ENCODE measurements around the gene TBXAS1.

TBXAS1 gene

GRCh38 chr7:139990142-139990535 is 161.1 kb downstream of the TBXAS1 start (continued):
- TF ChIP-seq, protein P1, sequence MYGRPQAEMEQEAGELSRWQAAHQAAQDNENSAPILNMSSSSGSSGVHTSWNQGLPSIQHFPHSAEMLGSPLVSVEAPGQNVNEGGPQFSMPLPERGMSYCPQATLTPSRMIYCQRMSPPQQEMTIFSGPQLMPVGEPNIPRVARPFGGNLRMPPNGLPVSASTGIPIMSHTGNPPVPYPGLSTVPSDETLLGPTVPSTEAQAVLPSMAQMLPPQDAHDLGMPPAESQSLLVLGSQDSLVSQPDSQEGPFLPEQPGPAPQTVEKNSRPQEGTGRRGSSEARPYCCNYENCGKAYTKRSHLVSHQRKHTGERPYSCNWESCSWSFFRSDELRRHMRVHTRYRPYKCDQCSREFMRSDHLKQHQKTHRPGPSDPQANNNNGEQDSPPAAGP (tag by site-specific recombination; IDR thresholded peaks at IDR 0.05): no peak
- TF ChIP-seq HOXD13 (CRISPR knock-in tag; IDR thresholded peaks at IDR 0.05; ENCODE audit: borderline replicate concordance) (no peak), ZNF561 (tag by site-specific recombination; IDR thresholded peaks at IDR 0.05; ENCODE audit: borderline replicate concordance) (no peak), ZFP41 (tag by site-specific recombination; IDR thresholded peaks at IDR 0.05; ENCODE audit: borderline replicate concordance) (no peak), HOXA7 (CRISPR knock-in tag; IDR thresholded peaks at IDR 0.05; ENCODE audit: borderline replicate concordance) (no peak), ZNF624 (tag by site-specific recombination; IDR thresholded peaks at IDR 0.05) (no peak), ZNF660 (tag by site-specific recombination; IDR thresholded peaks at IDR 0.05) (no peak), ZNF121 (tag by site-specific recombination; IDR thresholded peaks at IDR 0.05) (no peak), ZNF280D (tag by site-specific recombination; IDR thresholded peaks at IDR 0.05) (no peak)
- TF ChIP-seq, protein P2, sequence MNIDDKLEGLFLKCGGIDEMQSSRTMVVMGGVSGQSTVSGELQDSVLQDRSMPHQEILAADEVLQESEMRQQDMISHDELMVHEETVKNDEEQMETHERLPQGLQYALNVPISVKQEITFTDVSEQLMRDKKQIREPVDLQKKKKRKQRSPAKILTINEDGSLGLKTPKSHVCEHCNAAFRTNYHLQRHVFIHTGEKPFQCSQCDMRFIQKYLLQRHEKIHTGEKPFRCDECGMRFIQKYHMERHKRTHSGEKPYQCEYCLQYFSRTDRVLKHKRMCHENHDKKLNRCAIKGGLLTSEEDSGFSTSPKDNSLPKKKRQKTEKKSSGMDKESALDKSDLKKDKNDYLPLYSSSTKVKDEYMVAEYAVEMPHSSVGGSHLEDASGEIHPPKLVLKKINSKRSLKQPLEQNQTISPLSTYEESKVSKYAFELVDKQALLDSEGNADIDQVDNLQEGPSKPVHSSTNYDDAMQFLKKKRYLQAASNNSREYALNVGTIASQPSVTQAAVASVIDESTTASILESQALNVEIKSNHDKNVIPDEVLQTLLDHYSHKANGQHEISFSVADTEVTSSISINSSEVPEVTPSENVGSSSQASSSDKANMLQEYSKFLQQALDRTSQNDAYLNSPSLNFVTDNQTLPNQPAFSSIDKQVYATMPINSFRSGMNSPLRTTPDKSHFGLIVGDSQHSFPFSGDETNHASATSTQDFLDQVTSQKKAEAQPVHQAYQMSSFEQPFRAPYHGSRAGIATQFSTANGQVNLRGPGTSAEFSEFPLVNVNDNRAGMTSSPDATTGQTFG (tag by site-specific recombination; IDR thresholded peaks at IDR 0.05; ENCODE audit: borderline replicate concordance): no peak
- TF ChIP-seq, protein P3, sequence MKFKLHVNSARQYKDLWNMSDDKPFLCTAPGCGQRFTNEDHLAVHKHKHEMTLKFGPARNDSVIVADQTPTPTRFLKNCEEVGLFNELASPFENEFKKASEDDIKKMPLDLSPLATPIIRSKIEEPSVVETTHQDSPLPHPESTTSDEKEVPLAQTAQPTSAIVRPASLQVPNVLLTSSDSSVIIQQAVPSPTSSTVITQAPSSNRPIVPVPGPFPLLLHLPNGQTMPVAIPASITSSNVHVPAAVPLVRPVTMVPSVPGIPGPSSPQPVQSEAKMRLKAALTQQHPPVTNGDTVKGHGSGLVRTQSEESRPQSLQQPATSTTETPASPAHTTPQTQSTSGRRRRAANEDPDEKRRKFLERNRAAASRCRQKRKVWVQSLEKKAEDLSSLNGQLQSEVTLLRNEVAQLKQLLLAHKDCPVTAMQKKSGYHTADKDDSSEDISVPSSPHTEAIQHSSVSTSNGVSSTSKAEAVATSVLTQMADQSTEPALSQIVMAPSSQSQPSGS (tag by site-specific recombination; IDR thresholded peaks at IDR 0.05; ENCODE audit: low read depth): no peak

DNA sequence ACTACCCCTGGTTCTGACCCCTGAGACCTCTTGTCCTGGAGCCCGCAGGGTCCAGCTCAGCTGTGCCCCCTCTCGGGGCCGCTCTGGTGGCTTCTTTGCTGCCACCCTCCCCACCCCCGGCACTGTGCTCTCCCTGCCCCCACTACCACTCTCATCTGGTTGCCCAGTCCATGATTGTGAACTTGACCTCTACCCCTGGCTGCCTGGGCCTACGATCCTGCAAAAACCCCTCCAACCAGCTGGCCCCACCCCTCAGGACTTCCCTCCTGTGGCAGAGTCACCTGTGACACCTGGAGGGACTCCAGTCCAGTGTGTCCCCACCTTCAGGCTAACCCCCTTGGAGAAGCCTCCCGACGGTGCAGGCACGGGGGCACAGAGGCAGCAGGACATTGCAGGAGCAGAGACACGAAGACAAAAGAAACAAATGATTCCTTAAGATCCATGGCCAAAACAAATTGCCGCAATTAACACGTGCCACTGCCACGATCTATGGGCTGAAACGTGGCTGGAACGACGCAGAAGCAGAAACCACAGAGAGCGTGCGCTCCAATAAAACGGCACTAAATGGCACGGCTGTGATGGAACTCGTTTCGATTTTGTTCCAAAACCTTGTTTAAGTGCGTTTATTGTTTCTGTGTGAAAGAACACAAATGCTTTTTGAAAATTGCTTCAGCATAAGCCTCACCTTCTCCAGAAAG is 161.7 kb downstream of the TBXAS1 start:
- CTCF ChIA-PET: interaction anchor here (0.5 kb wide), 1 partner anchor 320 kb away, joined by 3 read pairs; no protein-coding TSS in a partner anchor
- TF ChIP-seq ZNF169 (tag by site-specific recombination; IDR thresholded peaks at IDR 0.05): no peak
- TF ChIP-seq GLI4 (tag by site-specific recombination; IDR thresholded peaks at IDR 0.05): no peak
- TF ChIP-seq ZNF174 (tag by site-specific recombination; IDR thresholded peaks at IDR 0.05): no peak
- no peak for TF ChIP-seq ZNF48 (tag by site-specific recombination; IDR thresholded peaks at IDR 0.05)
- TF ChIP-seq OVOL3 (tag by site-specific recombination; IDR thresholded peaks at IDR 0.05): no peak
- TF ChIP-seq IKZF3 (tag by site-specific recombination; IDR thresholded peaks at IDR 0.05): no peak
- Histone ChIP-seq H3K36me3 (ENCODE audit: control insufficient read depth in 2 of 2, insufficient read depth in 1 of 2, low read length in 2 of 2) (no peaks in the 10 kb centered on the region), H3K4me3 (ENCODE audit: low read depth, low read length) (no peak overlapping the region), H3K9me3 (ENCODE audit: control insufficient read depth, insufficient read depth, low read depth, low read length) (no peaks in the 10 kb centered on the region), H3K4me1 (ENCODE audit: control insufficient read depth, insufficient read depth, low read length) (no peaks in the 10 kb centered on the region), H3K27ac (ENCODE audit: extremely low read depth, low read depth, low read length) (no peak overlapping the region)
- POLR2A ChIA-PET: no interaction called here
